H1 (cell line): ENCODE data around the gene ANO2. TPM values are rescaled to one million over a fixed set of nuclear protein-coding genes. Genes with fewer than 3 reads are reported as not detected.

Experiments
- CTCF ChIA-PET: fragments of 300-600 bp; sonication (Branson Sonifier 250); formaldehyde crosslinking; loops from one replicate; lab custom pipeline; 2021; ENCODE audit not compliant: partially characterized antibody; lab: Charles Lee
- POLR2A ChIA-PET: fragments of 300-600 bp; sonication (Branson Sonifier 250); formaldehyde crosslinking; loops from one replicate; lab custom pipeline; 2021; ENCODE audit warnings: inconsistent platforms; ENCODE audit not compliant: partially characterized antibody; lab: Charles Lee
- DNase-seq, 2 experiments: peaks; one replicate each; pipeline versions ENCODE4 v3.0.0 to v3.0.0-alpha.2; 2010 to 2022; ENCODE audit warnings: low spot score in 2 of 2, low read depth in 1 of 2, mixed read lengths in 1 of 2
- FAIRE-seq: peaks from 2 replicates; lab custom pipeline; 2011; peaks lifted over from hg19 to GRCh38; lab: Jason Lieb, UNC
- H2AFZ ChIP-seq: 2 replicates; pipeline ENCODE4 v1.8.1; 2012; ENCODE audit warnings: low read length, inconsistent platforms
- H2AK5ac ChIP-seq: 2 replicates; pipeline ENCODE4 v1.6.1; 2013; ENCODE audit warnings: low read depth, low read length
- H2BK120ac ChIP-seq: replicated peaks from 2 replicates; pipeline ENCODE3; 2013; ENCODE audit warnings: low read depth, low read length, inconsistent platforms
- H2BK12ac ChIP-seq: 2 replicates; pipeline ENCODE4 v1.6.1; 2013; ENCODE audit warnings: low read depth, low read length
- H2BK15ac ChIP-seq: 2 replicates; pipeline ENCODE4 v1.6.1; 2013; ENCODE audit warnings: low read length
- H2BK20ac ChIP-seq: 2 replicates; pipeline ENCODE4 v1.6.1; 2013; ENCODE audit warnings: low read length
- H2BK5ac ChIP-seq: 2 replicates; pipeline ENCODE4 v1.6.1; 2013; ENCODE audit warnings: low read depth, low read length
- H3K14ac ChIP-seq: 2 replicates; pipeline ENCODE4 v1.6.1; 2013; ENCODE audit warnings: inconsistent platforms; ENCODE audit not compliant: insufficient read length
- H3K18ac ChIP-seq: 2 replicates; pipeline ENCODE4 v1.6.1; 2013; ENCODE audit warnings: low read length; ENCODE audit errors: extremely low read depth
- H3K23ac ChIP-seq: 2 replicates; pipeline ENCODE4 v1.6.1; 2013; ENCODE audit warnings: inconsistent platforms; ENCODE audit not compliant: insufficient read length
- H3K23me2 ChIP-seq: 2 replicates; pipeline ENCODE4 v1.6.1; 2013; ENCODE audit warnings: low read depth, low read length
- H3K27ac ChIP-seq: 2 replicates; pipeline ENCODE4 v1.6.1; 2011; ENCODE audit warnings: low read depth, low read length, inconsistent platforms
- H3K27me3 ChIP-seq, 4 experiments: replicated peaks in 1 of 4; 1 replicate in 1 of 4; 2 replicates in 3 of 4; pipeline versions ENCODE4 v1.6.1 to v1.8.1; 2011 to 2013; ENCODE audit warnings: low read length in 3 of 4, mild to moderate bottlenecking in 3 of 4, inconsistent platforms in 2 of 4, mixed read lengths in 2 of 4, moderate library complexity in 1 of 4; ENCODE audit not compliant: control insufficient read depth in 3 of 4, insufficient read depth in 3 of 4; ENCODE audit errors: extremely low read depth in 1 of 4
- H3K36me3 ChIP-seq, 4 experiments: 2 replicates each; pipeline versions ENCODE4 v1.6.1 to v1.8.1; 2011 to 2013; ENCODE audit warnings: mild to moderate bottlenecking in 4 of 4, low read length in 3 of 4, moderate library complexity in 2 of 4, control low read depth in 1 of 4, inconsistent platforms in 1 of 4; ENCODE audit not compliant: insufficient read depth in 4 of 4, control insufficient read depth in 2 of 4
- H3K4ac ChIP-seq: replicated peaks from 2 replicates; pipeline ENCODE3; 2013; ENCODE audit warnings: low read length, low read depth, mixed read lengths, inconsistent platforms; ENCODE audit not compliant: insufficient read length
- H3K4me1 ChIP-seq, 4 experiments: replicated peaks in 1 of 4; 1 replicate in 1 of 4; 2 replicates in 3 of 4; pipeline versions ENCODE4 v1.6.1 to v1.8.1; 2011 to 2013; ENCODE audit warnings: low read length in 3 of 4, inconsistent platforms in 2 of 4, mixed read lengths in 1 of 4; ENCODE audit not compliant: insufficient read depth in 4 of 4, control insufficient read depth in 3 of 4
- H3K4me2 ChIP-seq, 2 experiments: 2 replicates each; pipeline versions ENCODE4 v1.6.1 to v1.8.1; 2011 to 2013; ENCODE audit warnings: low read depth in 2 of 2, low read length in 2 of 2, control low read depth in 1 of 2, inconsistent platforms in 1 of 2, mild to moderate bottlenecking in 1 of 2; ENCODE audit not compliant: insufficient read depth in 1 of 2
- H3K4me3 ChIP-seq, 4 experiments: fragments of 200-600, 300-600 bp in 1 of 4; sonication (generic), shearing (Covaris generic), sonication (Bioruptor Twin) in 1 of 4; 2 replicates each; pipeline versions ENCODE4 v1.5.1 to v1.8.1; 2011 to 2016; ENCODE audit warnings: low read length in 4 of 4, low read depth in 3 of 4, control low read depth in 2 of 4, inconsistent platforms in 2 of 4, mild to moderate bottlenecking in 2 of 4, mixed read lengths in 1 of 4, moderate library complexity in 1 of 4; ENCODE audit not compliant: insufficient read depth in 2 of 4; ENCODE audit errors: extremely low read depth in 1 of 4
- H3K56ac ChIP-seq: replicated peaks from 2 replicates; pipeline ENCODE3; 2013; ENCODE audit warnings: low read depth, mild to moderate bottlenecking, mixed read lengths, low read length, inconsistent platforms; ENCODE audit not compliant: insufficient read length
- H3K79me1 ChIP-seq: 2 replicates; pipeline ENCODE4 v1.6.1; 2013; ENCODE audit warnings: low read depth, low read length, control low read depth
- H3K79me2 ChIP-seq, 2 experiments: 2 replicates each; pipeline versions ENCODE4 v1.6.1 to v1.8.1; 2012 to 2013; ENCODE audit warnings: low read length in 2 of 2, mild to moderate bottlenecking in 2 of 2, inconsistent platforms in 1 of 2; ENCODE audit not compliant: insufficient read depth in 2 of 2, control insufficient read depth in 1 of 2
- H3K9ac ChIP-seq, 4 experiments: replicated peaks in 1 of 4; 1 replicate in 1 of 4; 2 replicates in 3 of 4; pipeline versions ENCODE4 v1.6.1 to v1.8.1; 2011 to 2013; ENCODE audit warnings: low read depth in 3 of 4, low read length in 3 of 4, control low read depth in 2 of 4, mild to moderate bottlenecking in 2 of 4, moderate library complexity in 2 of 4, inconsistent platforms in 1 of 4; ENCODE audit errors: extremely low read depth in 1 of 4
- H3K9me3 ChIP-seq, 2 experiments: 2 replicates each; pipeline versions ENCODE4 v1.6.1 to v1.8.1; 2012 to 2013; ENCODE audit warnings: mild to moderate bottlenecking in 2 of 2, moderate library complexity in 2 of 2, control low read depth in 1 of 2, inconsistent platforms in 1 of 2, low read depth in 1 of 2, low read length in 1 of 2, mixed read lengths in 1 of 2; ENCODE audit not compliant: insufficient read depth in 2 of 2
- H4K20me1 ChIP-seq, 2 experiments: replicated peaks in 1 of 2; 2 replicates each; pipeline versions ENCODE3 to v1.8.1; 2011 to 2013; ENCODE audit warnings: inconsistent platforms in 2 of 2, low read length in 2 of 2, mild to moderate bottlenecking in 1 of 2; ENCODE audit not compliant: insufficient read depth in 2 of 2, control insufficient read depth in 1 of 2
- H4K5ac ChIP-seq: 2 replicates; pipeline ENCODE4 v1.6.1; 2013; ENCODE audit warnings: low read length, low read depth, mixed read lengths, inconsistent platforms; ENCODE audit not compliant: insufficient read length
- H4K8ac ChIP-seq: 2 replicates; pipeline ENCODE4 v1.8.0; 2013; ENCODE audit warnings: mild to moderate bottlenecking, moderate library complexity, low read length, inconsistent platforms; ENCODE audit not compliant: insufficient read depth; ENCODE audit errors: extremely low read depth
- H4K91ac ChIP-seq: replicated peaks from 2 replicates; pipeline ENCODE3; 2013; ENCODE audit warnings: low read length, mixed read lengths, inconsistent platforms; ENCODE audit not compliant: insufficient read length
- BACH1 ChIP-seq: IDR thresholded peaks from 2 replicates; pipeline ENCODE4 v1.6.1; 2012; ENCODE audit warnings: low read length, improper control_type of control experiment
- BCL11A ChIP-seq, 2 experiments: IDR thresholded peaks; one replicate each; pipeline ENCODE4 v1.6.1; 2011; ENCODE audit warnings: low read depth in 2 of 2, low read length in 2 of 2, mild to moderate bottlenecking in 2 of 2
- HDAC2 ChIP-seq, 2 experiments: fragments of 300-600 bp in 1 of 2; sonication (generic) in 1 of 2; IDR thresholded peaks; 2 replicates each; pipeline ENCODE4 v1.6.1; 2011 to 2012; ENCODE audit warnings: low read depth in 2 of 2, low read length in 2 of 2, mild to moderate bottlenecking in 2 of 2, moderate library complexity in 2 of 2, borderline replicate concordance in 1 of 2, inconsistent platforms in 1 of 2
- JUN ChIP-seq: IDR thresholded peaks from 2 replicates; pipeline ENCODE4 v1.6.1; 2011; ENCODE audit warnings: low read depth, mild to moderate bottlenecking, improper control_type of control experiment, low read length
- MAFK ChIP-seq: IDR thresholded peaks from 2 replicates; pipeline ENCODE4 v1.6.1; 2012; ENCODE audit warnings: low read depth, mild to moderate bottlenecking, improper control_type of control experiment, low read length
- PHF8 ChIP-seq: fragments of 200-600 bp; sonication (generic); conservative IDR thresholded peaks from 2 replicates; pipeline ENCODE4 v1.7.1; 2012; ENCODE audit warnings: low read depth, mild to moderate bottlenecking, inconsistent platforms, low read length, moderate library complexity
- POLR2AphosphoS5 ChIP-seq: IDR thresholded peaks from 2 replicates; pipeline ENCODE4 v1.6.1; 2011; ENCODE audit warnings: low read depth, low read length
- RBBP5 ChIP-seq: IDR thresholded peaks from 2 replicates; pipeline ENCODE4 v1.7.1; 2012; ENCODE audit warnings: low read depth, mild to moderate bottlenecking, inconsistent platforms, low read length, moderate library complexity, borderline replicate concordance
- TCF12 ChIP-seq: IDR thresholded peaks from 2 replicates; pipeline ENCODE4 v1.6.1; 2011; ENCODE audit warnings: low read depth, mild to moderate bottlenecking, low read length
- WGBS, 2 experiments: shearing (Covaris generic) in 1 of 2; methylation state at CpG; one replicate each; pipeline versions ENCODE4 v1.1.6 to v1.1.7; 2013 to 2015; ENCODE audit warnings: low lambda C conversion rate in 2 of 2, mixed read lengths in 2 of 2, inconsistent platforms in 1 of 2, low coverage in 1 of 2, missing lambda C conversion rate in 1 of 2; ENCODE audit not compliant: insufficient replicate concordance in 2 of 2, insufficient coverage in 1 of 2, insufficient read length in 1 of 2; ENCODE audit errors: extremely low coverage in 1 of 2, missing lambda C conversion rate in 1 of 2; 5-methylcytosine and 5-hydroxymethylcytosine counted together
- polyA plus RNA-seq, 7 experiments: library from polyadenylated mRNA; depleted of rRNA in 3 of 7; stranded (reverse) in 5 of 7; unstranded in 2 of 7; fragments of >200 nt in 5 of 7; fragments of 200-250 nt in 2 of 7; gene quantifications; 1 replicate in 5 of 7; 2 replicates in 1 of 7; 4 replicates in 1 of 7; pipeline versions ENCODE4 v1.2.1 to v1.2.3, GENCODE V29; 2011 to 2013; ENCODE audit warnings: missing spikeins in 2 of 7, mixed read lengths in 2 of 7
- total RNA-seq: library from RNA; stranded (reverse); fragmentation: NEBNext Ultra II Directional; extraction: Animal tissue kit (Norgen Biotek cat#: 25700); gene quantifications from 2 replicates; pipeline ENCODE4 v1.2.1, GENCODE V29; 2021
- TF ChIP-seq, protein P1 (sequence below), 3 experiments: IDR thresholded peaks; 1 replicate in 2 of 3; 2 replicates in 1 of 3; pipeline versions ENCODE4 v1.5.1 to v1.6.1; 2011; ENCODE audit warnings: low read length in 3 of 3, mild to moderate bottlenecking in 3 of 3, inconsistent platforms in 2 of 3, low read depth in 1 of 3, moderate library complexity in 1 of 3; ENCODE audit not compliant: insufficient read depth in 1 of 3; ENCODE audit errors: control extremely low read depth in 1 of 3

ANO2 gene
- total and polyA plus RNA-seq, 2 of the 8 experiments (the other 6 are each of a cell fraction or from before 2014, with no cell fraction given) = 1.9 to 5.5 TPM

DNA sequence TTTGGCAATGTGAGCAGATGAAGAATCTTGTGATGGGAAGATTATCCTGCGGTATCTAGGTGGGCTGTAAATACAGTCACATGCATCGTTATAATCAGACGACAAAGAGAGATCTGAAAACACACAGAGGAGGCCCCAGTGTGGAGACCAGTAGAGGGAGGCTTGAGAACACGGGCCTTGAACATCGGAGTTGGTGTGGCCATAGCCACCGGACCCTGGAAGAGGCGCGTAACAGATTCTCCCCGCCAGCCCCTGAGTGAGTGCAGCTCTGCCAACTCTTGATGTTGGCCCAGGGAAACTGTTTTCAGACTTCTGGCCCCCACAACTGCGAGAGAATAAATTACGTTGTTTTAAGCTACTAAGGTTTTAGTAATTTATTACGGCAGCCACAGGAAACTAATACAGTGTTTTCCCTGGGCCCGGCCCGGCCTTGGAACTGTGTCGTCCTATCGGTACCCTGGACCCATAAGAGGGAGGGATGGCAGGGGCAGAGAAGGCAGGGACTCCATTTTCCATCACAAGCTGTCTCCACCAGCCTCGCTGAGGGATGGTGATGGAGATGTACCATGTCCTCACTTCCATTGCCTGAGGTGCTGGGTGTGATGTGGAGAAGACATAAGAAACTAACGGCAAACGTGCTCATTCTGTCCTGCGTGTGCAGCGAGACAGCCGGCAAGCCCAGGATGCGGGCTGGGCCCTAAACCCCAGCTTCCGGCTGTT, 421.5 kb downstream of the ANO2 start:
- H3K18ac ChIP-seq = no peak overlapping the region
- no peak overlapping the region for H2BK15ac ChIP-seq
- H2AK5ac ChIP-seq = no peak overlapping the region
- POLR2A ChIA-PET = no interaction called here
- no peaks in the 10 kb centered on the region for H3K79me2 ChIP-seq
- no peak overlapping the region for H4K8ac ChIP-seq
- H3K9me3 ChIP-seq = no peaks in the 10 kb centered on the region
- FAIRE-seq (no peak), DNase-seq (peak in 1 of 2 experiments; percentile 33)
- H3K79me1 ChIP-seq = no peaks in the 10 kb centered on the region
- H3K23ac ChIP-seq = no peak overlapping the region
- H3K4me1 ChIP-seq = peaks cover 0 to 4% (median 2%) of the 10 kb centered on the region in 4 experiments; a peak in 5 of 7 replicates
- no peak overlapping the region for H2BK20ac ChIP-seq
- H3K14ac ChIP-seq = no peak overlapping the region
- WGBS, 2 experiments = 88% methylated on average over 24 of the region's 24 CpGs; no CpG with 5 or more reads in 1 of the 2 experiments
- no peak overlapping the region for H3K9ac ChIP-seq
- no peak overlapping the region for H3K56ac ChIP-seq
- H3K4me2 ChIP-seq = no peak overlapping the region
- no peak overlapping the region for H4K91ac ChIP-seq
- no peaks in the 10 kb centered on the region for H3K23me2 ChIP-seq
- no peaks in the 10 kb centered on the region for H3K36me3 ChIP-seq
- no peak overlapping the region for H3K4ac ChIP-seq
- H3K27me3 ChIP-seq = no peaks in the 10 kb centered on the region
- no peaks in the 10 kb centered on the region for H4K20me1 ChIP-seq
- H2BK120ac ChIP-seq = no peak overlapping the region
- no peak overlapping the region for H2BK5ac ChIP-seq
- no peak overlapping the region for H4K5ac ChIP-seq
- H3K4me3 ChIP-seq = no peak overlapping the region
- no peak overlapping the region for H2BK12ac ChIP-seq
- H3K27ac ChIP-seq = no peak overlapping the region
- CTCF ChIA-PET = interaction anchor here (0.7 to 3.1 kb wide), 5 partner anchors 12 to 126 kb away, joined by 3 to 11 read pairs (median 3); no protein-coding TSS in a partner anchor
- no peak overlapping the region for H2AFZ ChIP-seq
- TF ChIP-seq BACH1 = no peak
- TF ChIP-seq BCL11A (IDR thresholded peaks at IDR 0.05; ENCODE audit: low read depth in 2 of 2, low read length in 2 of 2) = no peak
- no peak for TF ChIP-seq MAFK
- TF ChIP-seq RBBP5 = no peak
- no peak for TF ChIP-seq PHF8
- no peak for TF ChIP-seq POLR2AphosphoS5
- TF ChIP-seq, protein P1, sequence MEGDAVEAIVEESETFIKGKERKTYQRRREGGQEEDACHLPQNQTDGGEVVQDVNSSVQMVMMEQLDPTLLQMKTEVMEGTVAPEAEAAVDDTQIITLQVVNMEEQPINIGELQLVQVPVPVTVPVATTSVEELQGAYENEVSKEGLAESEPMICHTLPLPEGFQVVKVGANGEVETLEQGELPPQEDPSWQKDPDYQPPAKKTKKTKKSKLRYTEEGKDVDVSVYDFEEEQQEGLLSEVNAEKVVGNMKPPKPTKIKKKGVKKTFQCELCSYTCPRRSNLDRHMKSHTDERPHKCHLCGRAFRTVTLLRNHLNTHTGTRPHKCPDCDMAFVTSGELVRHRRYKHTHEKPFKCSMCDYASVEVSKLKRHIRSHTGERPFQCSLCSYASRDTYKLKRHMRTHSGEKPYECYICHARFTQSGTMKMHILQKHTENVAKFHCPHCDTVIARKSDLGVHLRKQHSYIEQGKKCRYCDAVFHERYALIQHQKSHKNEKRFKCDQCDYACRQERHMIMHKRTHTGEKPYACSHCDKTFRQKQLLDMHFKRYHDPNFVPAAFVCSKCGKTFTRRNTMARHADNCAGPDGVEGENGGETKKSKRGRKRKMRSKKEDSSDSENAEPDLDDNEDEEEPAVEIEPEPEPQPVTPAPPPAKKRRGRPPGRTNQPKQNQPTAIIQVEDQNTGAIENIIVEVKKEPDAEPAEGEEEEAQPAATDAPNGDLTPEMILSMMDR (IDR thresholded peaks at IDR 0.05; ENCODE audit: control extremely low read depth in 1 of 3, insufficient read depth in 1 of 3, low read depth in 1 of 3, low read length in 3 of 3) = no peak
- TF ChIP-seq HDAC2 (IDR thresholded peaks at IDR 0.05; ENCODE audit: borderline replicate concordance in 1 of 2, low read depth in 2 of 2, low read length in 2 of 2) = no peak
- no peak for TF ChIP-seq TCF12
- no peak for TF ChIP-seq JUN
